GM19239 (cell line): ENCODE results near the gene CEACAM5.

Source experiments
- DNase-seq: peaks from one replicate; pipeline ENCODE4 v3.0.0; 2011; ENCODE audit warnings: low spot score; ENCODE audit not compliant: insufficient read length
- FAIRE-seq: peaks from 2 replicates; lab custom pipeline; 2011; peaks lifted over from hg19 to GRCh38; lab: Jason Lieb, UNC

CEACAM5 gene

DNA sequence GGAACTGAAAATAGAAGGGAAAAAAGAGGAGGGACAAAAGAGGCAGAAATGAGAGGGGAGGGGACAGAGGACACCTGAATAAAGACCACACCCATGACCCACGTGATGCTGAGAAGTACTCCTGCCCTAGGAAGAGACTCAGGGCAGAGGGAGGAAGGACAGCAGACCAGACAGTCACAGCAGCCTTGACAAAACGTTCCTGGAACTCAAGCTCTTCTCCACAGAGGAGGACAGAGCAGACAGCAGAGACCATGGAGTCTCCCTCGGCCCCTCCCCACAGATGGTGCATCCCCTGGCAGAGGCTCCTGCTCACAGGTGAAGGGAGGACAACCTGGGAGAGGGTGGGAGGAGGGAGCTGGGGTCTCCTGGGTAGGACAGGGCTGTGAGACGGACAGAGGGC is at the start of gene CEACAM5:
Gene CEACAM5 (plus strand): TSS at position 146 of the 400 bp plus-strand sequence. CDS start 106 bp downstream, at position 252.
- DNase-seq: no peak
- no peak for FAIRE-seq

DNA sequence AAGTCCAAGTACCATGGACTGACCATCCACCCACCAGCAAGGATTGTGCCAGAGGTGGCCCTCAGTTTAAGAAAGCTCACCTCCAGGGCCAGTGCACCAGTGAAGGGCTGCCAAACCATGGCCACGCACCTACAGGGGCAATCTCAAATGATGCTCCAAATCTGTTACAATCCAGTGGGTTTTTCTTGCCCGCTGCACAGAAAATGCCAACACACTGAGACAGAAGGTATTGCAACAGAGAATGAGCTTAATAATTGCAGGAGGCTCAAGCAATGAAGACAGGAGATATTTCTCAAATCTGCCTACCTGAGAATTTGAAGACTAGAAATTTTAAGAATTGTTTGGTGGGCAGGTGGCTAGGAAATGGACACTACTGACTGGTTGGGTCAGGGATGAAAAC is 42.4 kb upstream of the CEACAM5 start:
- DNase-seq (no peak), FAIRE-seq (no peak)

DNA sequence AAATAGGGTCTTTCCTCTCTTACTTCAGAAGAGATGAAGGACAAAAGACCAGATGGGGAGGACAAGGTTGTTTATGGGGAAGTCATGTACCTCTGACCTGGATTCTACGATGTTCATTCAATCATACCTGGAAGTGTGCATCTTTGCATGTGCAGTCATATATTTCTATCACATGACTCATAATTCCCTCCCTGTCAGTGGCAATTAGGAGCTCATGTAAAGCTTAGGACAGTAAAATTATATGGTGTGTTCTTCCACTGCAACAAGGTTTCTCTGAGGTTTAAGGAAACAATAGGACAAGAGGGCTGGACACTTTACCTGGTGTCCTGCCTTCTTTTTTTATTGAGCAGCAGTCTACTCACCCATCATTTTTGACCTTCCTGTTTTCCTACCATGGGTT is 40.1 kb upstream of the CEACAM5 start:
- DNase-seq (no peak), FAIRE-seq (no peak)

DNA sequence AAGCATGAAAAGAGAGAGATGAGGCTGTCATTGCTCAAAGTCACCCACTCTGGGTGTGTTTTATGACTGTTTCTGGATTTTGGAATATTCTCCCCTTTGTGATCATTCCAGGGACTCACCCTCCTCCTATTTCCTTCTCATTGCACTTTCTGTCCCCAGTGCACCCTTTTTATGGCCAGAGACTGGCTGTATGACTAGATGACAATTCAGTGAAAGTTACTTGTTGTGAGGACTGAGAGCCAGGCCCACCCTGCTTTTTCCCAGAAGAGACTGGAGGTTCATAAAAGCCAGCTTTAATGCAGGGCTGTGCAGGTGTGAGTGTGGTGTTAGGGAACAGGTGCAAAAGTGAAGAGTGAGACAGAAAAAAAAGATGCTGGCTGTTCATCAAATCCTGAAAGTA is 37.7 kb upstream of the CEACAM5 start:
- DNase-seq: no peak
- FAIRE-seq: no peak

DNA sequence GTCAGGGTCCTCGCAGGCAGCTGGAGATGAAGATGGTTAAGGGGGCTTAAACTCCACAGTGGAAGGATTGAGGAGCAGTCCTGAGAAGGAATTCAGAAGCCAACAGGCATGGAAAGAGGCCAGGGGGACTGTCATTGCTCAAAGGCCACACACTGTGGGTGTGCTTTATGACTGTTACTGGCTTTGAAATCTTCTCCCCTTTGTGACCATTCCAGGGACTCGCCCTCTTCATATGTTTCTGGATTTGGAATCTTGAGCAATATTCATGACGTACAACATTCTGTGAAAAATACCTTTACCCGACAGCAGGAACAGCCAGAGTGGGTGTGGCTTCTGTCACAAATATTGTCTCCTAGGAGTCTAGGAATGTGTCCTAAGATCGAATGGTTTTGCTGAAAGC is 36.9 kb upstream of the CEACAM5 start:
- DNase-seq: no peak
- no peak for FAIRE-seq

DNA sequence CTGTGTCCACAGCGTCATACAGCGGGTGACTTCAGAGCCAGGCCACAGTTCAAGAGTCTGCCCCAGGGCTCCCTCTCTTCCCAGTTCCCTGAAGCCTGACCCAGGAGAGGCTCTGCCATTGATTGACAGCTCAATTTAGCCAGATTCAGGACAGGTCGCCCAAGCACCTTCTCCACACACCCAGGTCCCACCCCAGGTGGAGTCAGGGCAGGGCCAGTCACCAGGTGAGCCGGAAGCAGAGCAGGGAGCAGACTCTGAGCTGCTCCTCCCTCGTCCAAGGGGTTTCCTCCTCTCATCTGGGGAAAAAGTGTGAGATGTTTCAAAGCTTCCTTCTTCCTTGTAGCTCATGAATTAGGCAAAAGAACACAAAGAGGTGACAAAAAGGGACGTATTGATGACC is 26.0 kb upstream of the CEACAM5 start:
- FAIRE-seq (no peak), DNase-seq (no peak)

DNA sequence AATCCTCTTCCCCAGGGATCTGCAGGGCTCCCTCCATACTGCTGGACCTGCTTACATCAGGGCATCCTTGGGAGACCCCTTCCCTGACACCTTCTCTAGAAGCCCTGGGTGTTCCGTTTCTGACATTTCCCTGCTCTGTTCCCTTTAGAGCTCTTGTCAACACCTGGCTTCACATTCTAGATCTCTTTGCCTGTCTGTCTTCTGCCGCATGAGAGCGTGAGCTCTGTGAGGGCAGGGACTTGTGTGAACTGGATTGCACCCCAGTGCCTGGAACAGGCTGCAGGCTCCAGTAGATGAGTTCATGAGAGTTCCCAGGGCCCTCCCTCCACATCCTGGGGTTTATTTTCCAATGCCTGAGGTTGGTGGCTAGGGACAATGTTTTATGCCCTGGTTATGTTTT is 21.0 kb upstream of the CEACAM5 start:
- DNase-seq (no peak), FAIRE-seq (no peak)

DNA sequence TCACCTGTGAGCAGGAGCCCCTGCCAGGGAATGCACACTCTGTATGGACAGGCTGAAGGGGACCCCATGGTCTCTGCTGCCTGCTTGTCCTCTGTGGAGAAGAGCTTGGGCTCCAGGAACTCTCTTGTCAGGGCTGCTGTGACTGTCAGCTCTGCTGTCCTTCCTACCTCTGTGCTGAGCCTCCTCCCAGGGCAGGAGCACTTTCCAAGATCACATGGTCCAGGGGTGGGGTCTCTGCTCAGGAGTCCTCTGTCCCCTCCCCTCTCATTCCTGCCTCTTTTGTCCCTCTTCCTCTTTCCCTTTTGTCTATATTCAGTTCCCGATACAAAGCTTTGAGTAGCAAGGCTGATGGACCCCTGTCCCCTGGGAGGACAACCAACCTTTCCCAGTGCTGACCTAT is 20.3 kb upstream of the CEACAM5 start, which contains the start of gene CEACAM7:
Gene CEACAM7 (minus strand): TSS at position 173 of the 400 bp plus-strand sequence. CDS start 105 bp downstream, at position 68.
- FAIRE-seq (no peak), DNase-seq (no peak)

DNA sequence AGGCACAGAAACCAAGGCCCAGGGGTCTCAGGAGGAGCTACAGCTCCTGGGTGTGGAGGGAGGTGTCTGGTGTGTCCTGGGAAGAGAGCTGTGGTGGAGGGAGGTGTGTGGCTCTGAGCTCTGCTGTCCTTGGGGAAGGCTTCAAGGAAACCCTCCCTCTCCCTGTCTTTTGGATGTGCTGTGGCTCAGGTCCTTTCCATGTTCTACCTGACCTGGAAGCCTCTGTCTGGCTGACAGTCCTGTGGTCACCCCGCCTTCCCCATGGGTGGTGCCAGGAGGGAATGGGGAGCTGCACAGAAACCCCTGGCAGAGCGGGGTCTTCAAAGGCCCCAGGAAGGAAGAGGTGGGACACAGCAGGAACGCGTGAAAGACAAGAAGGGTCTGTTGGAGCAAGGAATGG is 19.7 kb upstream of the CEACAM5 start:
- no peak for DNase-seq
- FAIRE-seq: no peak

DNA sequence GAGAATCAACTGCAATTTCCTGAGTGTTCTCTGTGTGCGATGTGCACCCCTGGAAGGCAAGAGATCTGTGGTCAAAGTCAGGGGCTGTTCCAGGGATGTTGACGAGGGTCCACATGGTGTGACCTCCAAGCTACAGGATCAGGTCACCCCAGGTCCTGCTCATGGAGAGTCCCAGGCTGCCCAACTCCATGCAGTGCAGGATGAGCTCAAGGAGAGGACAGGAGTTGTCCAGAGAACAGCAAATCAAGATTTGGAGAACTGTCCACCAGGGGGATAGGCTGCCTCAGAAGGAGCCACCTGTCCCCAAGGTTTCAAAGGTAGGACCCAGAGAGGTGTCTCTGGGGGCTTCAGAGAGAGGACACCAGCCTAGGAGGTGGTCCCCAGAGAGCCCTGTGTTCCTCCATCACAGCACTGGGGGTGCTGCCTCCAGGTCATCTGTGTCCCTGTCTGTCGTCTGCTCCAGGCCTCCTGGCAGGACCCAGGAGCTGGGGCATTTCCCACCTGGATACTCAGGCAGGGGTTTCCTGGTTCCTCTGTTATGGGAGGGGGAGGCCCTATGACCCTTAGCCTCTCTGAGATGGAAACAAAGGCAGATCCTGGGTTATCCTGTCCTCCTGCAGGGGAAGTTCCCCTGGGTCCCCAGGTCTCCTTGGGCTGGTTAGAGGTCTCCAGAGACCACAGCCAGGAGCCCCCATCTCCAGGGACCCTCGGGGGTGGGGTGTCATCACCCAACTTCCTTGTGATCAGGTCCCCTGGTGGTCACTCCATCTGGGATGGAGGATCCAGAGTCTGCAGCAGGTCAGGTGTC is 18.2 kb upstream of the CEACAM5 start:
- no peak for DNase-seq
- FAIRE-seq: no peak

DNA sequence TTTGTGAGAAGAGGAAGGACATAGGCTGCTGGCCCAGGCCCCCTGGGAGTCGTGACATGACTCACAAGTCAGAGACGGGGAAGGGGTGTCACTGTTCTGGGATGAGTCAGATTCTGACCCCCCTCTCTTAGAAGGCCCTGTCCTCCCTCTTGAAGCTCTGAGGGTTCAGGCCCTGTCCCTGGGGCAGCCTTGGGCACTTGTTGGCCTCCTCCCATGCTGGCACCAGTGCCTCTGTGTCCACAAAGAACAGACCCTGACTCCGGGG is 17.7 kb upstream of the CEACAM5 start:
- DNase-seq: no peak
- FAIRE-seq: no peak

DNA sequence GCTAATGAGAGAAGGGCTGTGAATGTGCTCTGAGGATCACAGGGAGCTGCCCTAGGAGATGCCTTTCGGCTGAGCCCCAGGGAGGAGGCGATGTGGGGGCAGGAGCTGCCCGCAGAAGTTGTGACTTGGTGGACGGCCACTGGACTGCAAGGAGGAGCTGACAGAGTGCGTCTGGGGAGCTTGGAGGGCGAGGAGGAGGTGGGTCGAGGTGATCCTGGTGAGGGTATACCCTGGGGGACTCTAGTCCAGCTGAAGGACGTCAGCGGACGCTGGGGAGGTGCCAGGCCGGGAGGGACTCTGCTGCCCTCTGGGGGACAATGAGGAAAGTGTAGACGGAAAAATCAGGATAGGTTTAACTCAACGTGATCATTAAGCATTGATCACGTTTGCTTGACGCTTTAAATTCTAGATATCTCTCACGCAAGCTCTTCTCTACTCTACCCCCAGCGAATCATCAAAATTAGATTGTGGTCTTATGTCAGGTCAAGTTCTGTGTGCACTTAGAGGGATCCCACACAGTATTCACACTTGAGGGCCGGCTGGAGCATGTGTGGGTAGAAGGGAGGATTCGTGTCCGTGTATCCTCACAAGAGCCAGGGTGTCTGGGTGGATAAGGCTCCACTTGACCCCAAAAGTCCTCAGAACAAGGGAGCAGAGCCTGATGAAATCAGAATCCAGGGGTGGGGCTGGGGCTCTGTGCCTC is 17.0 kb upstream of the CEACAM5 start:
- FAIRE-seq (peak; percentile 62), DNase-seq (no peak)

DNA sequence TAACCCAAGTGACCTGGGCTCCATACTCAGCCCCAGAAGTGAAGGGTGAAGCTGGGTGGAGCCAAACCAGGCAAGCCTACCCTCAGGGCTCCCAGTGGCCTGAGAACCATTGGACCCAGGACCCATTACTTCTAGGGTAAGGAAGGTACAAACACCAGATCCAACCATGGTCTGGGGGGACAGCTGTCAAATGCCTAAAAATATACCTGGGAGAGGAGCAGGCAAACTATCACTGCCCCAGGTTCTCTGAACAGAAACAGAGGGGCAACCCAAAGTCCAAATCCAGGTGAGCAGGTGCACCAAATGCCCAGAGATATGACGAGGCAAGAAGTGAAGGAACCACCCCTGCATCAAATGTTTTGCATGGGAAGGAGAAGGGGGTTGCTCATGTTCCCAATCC is 14.2 kb upstream of the CEACAM5 start:
- DNase-seq (no peak), FAIRE-seq (no peak)

DNA sequence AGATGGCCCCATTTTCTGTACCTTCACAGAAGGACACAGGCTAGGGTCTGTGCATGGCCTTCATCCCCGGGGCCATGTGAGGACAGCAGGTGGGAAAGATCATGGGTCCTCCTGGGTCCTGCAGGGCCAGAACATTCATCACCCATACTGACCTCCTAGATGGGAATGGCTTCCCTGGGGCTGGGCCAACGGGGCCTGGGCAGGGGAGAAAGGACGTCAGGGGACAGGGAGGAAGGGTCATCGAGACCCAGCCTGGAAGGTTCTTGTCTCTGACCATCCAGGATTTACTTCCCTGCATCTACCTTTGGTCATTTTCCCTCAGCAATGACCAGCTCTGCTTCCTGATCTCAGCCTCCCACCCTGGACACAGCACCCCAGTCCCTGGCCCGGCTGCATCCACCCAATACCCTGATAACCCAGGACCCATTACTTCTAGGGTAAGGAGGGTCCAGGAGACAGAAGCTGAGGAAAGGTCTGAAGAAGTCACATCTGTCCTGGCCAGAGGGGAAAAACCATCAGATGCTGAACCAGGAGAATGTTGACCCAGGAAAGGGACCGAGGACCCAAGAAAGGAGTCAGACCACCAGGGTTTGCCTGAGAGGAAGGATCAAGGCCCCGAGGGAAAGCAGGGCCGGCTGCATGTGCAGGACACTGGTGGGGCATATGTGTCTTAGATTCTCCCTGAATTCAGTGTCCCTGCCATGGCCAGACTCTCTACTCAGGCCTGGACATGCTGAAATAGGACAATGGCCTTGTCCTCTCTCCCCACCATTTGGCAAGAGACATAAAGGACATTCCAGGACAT is 13.4 kb upstream of the CEACAM5 start:
- DNase-seq (no peak), FAIRE-seq (no peak)

DNA sequence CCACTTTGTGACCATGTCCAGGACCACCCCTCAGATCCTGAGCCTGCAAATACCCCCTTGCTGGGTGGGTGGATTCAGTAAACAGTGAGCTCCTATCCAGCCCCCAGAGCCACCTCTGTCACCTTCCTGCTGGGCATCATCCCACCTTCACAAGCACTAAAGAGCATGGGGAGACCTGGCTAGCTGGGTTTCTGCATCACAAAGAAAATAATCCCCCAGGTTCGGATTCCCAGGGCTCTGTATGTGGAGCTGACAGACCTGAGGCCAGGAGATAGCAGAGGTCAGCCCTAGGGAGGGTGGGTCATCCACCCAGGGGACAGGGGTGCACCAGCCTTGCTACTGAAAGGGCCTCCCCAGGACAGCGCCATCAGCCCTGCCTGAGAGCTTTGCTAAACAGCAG is 12.7 kb upstream of the CEACAM5 start:
- DNase-seq (no peak), FAIRE-seq (no peak)

DNA sequence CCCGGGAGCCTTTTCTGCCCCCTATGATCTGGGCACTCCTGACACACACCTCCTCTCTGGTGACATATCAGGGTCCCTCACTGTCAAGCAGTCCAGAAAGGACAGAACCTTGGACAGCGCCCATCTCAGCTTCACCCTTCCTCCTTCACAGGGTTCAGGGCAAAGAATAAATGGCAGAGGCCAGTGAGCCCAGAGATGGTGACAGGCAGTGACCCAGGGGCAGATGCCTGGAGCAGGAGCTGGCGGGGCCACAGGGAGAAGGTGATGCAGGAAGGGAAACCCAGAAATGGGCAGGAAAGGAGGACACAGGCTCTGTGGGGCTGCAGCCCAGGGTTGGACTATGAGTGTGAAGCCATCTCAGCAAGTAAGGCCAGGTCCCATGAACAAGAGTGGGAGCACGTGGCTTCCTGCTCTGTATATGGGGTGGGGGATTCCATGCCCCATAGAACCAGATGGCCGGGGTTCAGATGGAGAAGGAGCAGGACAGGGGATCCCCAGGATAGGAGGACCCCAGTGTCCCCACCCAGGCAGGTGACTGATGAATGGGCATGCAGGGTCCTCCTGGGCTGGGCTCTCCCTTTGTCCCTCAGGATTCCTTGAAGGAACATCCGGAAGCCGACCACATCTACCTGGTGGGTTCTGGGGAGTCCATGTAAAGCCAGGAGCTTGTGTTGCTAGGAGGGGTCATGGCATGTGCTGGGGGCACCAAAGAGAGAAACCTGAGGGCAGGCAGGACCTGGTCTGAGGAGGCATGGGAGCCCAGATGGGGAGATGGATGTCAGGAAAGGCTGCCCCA is 11.8 kb upstream of the CEACAM5 start:
- no peak for DNase-seq
- FAIRE-seq: no peak

DNA sequence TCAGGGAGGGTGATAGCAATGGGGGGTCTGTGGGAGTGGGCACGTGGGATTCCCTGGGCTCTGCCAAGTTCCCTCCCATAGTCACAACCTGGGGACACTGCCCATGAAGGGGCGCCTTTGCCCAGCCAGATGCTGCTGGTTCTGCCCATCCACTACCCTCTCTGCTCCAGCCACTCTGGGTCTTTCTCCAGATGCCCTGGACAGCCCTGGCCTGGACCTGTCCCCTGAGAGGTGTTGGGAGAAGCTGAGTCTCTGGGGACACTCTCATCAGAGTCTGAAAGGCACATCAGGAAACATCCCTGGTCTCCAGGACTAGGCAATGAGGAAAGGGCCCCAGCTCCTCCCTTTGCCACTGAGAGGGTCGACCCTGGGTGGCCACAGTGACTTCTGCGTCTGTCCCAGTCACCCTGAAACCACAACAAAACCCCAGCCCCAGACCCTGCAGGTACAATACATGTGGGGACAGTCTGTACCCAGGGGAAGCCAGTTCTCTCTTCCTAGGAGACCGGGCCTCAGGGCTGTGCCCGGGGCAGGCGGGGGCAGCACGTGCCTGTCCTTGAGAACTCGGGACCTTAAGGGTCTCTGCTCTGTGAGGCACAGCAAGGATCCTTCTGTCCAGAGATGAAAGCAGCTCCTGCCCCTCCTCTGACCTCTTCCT is 11.1 kb upstream of the CEACAM5 start:
- FAIRE-seq: no peak

DNA sequence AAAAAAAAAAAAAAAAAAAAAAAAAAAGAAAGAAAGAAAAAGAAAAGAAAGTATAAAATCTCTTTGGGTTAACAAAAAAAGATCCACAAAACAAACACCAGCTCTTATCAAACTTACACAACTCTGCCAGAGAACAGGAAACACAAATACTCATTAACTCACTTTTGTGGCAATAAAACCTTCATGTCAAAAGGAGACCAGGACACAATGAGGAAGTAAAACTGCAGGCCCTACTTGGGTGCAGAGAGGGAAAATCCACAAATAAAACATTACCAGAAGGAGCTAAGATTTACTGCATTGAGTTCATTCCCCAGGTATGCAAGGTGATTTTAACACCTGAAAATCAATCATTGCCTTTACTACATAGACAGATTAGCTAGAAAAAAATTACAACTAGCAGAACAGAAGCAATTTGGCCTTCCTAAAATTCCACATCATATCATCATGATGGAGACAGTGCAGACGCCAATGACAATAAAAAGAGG is 9.6 kb upstream of the CEACAM5 start:
- FAIRE-seq: peak; percentile 74
- peak; percentile 50 for DNase-seq

More for the DNA sequence above, 11.1 kb upstream of the CEACAM5 start:
- DNase-seq: no peak

DNA sequence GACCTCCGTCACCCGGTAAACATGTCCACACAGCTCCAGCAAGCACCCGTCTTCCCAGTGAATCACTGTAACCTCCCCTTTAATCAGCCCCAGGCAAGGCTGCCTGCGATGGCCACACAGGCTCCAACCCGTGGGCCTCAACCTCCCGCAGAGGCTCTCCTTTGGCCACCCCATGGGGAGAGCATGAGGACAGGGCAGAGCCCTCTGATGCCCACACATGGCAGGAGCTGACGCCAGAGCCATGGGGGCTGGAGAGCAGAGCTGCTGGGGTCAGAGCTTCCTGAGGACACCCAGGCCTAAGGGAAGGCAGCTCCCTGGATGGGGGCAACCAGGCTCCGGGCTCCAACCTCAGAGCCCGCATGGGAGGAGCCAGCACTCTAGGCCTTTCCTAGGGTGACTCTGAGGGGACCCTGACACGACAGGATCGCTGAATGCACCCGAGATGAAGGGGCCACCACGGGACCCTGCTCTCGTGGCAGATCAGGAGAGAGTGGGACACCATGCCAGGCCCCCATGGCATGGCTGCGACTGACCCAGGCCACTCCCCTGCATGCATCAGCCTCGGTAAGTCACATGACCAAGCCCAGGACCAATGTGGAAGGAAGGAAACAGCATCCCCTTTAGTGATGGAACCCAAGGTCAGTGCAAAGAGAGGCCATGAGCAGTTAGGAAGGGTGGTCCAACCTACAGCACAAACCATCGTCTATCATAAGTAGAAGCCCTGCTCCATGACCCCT is 9.0 kb upstream of the CEACAM5 start:
- FAIRE-seq (no peak), DNase-seq (no peak)
